T-helper 2 cell (primary cell): ENCODE results near the gene BBS5.
"Not testable (repeated sequence)": the region's sequence is repeated elsewhere in the genome, so short reads cannot be mapped to it uniquely, and the experiment has no call there.

ENCODE experiments used
- DNase-seq, 5 experiments: peaks; one replicate each; pipeline versions ENCODE4 v3.0.0 to v3.0.0-alpha.2; 2012 to 2022

The BBS5 gene

GRCh38 chr2:169490834-169491233, 11.5 kb downstream of the BBS5 start:
- DNase-seq, result no peak

GRCh38 chr2:169491378-169491777, 12.1 kb downstream of the BBS5 start:
- no peak for DNase-seq

GRCh38 chr2:169493360-169493759, 14.1 kb downstream of the BBS5 start:
- no peak for DNase-seq

DNA sequence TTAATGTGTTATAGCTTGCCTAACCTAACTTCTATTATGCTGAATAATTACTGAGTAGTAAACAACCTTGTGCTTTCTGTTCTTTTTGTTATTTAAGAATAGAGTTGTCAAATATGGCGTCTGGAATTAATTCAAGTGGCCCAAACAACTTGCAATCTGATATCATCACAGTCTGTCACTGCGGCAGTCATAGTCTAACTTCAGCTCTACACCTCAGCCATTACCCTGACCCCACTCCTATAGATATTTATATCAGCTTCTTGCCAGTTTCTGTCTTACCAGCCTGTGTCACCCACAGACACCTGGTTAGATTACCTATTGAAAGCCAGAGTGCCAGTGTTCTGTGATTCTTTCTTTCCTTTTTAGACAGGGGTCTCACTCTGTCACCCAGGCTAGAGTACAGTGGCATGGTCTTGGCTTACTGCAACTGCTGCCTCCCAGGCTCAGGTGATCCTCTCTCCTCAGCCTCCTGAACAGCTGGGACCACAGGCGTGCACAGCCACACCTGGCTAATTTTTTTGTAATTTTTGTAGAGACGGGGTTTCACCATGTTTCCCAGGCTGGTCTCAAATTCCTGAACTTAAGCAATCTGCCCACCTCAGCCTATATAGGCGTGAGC, 16.1 kb downstream of the BBS5 start:
- DNase-seq, result no peak

- no peak for DNase-seq
Measured at GRCh38 chr2:169504651-169505050, 25.4 kb downstream of the BBS5 start.

DNA sequence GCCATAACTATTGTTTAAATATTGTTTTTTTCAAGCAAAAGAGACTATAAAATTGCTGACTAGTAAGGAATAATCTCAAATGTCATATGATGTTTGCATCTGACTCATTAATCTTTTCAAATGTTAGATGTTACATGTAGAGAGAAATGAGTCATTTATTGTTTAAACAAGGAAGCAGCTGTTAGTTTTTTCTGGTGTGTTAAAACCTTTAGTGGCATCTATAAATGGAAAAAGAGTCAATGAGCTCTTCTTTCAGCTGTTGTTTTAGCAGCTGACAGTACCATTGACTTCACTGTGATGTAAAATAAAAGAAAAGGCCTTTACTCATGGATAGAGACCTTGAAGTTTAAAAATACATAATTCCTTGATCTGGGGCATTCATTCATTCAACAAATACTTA, 28.4 kb downstream of the BBS5 start:
- peak in 1 of 5 experiments; percentile 15 for DNase-seq

- DNase-seq, result no peak
Measured at GRCh38 chr2:169509298-169509885, 30.1 kb downstream of the BBS5 start, which contains the start of gene KLHL41. Gene KLHL41 (plus strand): TSS chr2:169509702. CDS start chr2:169509779, 77 bp downstream.

- DNase-seq, result no peak
Measured at GRCh38 chr2:169509955-169510354, 30.7 kb downstream of the BBS5 start.

- DNase-seq, result no peak
Measured at GRCh38 chr2:169510496-169510895, 31.2 kb downstream of the BBS5 start.

GRCh38 chr2:169511818-169512217, 32.5 kb downstream of the BBS5 start:
- DNase-seq, result no peak

GRCh38 chr2:169512525-169512924, 33.2 kb downstream of the BBS5 start:
- DNase-seq, result no peak

GRCh38 chr2:169513094-169513493, 33.8 kb downstream of the BBS5 start:
- no peak for DNase-seq

DNA sequence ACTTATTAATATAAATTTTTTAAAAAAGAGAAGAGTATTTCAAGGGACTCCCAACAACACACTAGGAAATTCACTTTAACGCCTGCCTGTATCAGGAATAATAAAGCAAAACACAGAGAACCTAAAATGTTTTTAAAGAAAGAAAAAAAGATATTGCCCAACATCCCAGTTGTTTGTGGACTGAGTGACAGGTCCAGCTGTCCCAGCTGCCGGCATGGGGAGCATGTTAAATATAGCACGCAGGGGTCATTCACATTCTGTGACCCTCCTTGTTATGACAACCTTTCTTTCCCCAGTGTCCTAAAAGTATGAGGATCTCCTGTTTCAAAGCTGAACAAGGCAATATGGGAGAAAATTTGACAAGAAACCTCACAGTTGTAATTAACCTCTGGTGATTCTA, 34.6 kb downstream of the BBS5 start:
- no peak for DNase-seq

GRCh38 chr2:169514758-169515157, 35.5 kb downstream of the BBS5 start:
- DNase-seq, result not testable (repeated sequence)

DNA sequence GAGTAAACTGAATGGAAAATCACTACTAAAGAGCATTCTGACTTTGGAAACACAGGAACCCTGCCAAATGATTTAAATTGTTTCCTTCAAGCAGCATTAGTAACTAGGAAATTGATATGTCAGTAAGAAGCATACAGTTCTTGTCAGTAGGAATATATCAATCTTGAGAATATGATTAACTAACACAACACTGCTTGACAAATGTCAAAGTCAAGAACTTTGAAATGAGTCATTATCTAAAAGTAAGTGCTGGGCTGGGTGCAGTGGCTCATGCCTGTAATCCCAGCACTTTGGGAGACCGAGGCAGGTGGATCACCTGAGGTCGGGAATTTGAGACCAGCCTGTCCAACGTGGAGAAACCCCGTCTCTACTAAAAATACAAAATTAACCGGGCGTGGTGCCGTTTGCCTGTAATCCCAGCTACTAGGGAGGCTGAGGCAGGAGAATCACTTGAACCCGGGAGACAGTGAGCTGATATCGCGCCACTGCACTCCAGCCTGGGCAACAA, 37.2 kb downstream of the BBS5 start:
- not testable (repeated sequence) for DNase-seq

DNA sequence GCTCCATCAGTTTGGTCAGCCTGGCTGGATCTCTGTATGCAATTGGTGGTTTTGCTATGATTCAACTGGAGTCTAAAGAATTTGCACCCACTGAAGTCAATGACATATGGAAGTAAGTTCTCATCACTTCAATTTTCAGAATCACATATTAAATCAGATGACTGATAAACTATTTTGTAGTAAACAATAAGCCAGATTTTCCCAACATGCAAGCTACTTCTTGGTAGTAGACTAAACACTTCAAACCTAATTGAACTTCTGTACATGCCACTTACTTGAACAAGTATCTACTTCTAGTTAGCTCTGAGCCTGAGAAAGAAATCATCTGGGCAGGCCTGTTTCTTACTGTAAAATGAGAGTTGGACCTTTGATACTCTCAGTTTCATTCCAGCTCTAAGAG, 41.6 kb downstream of the BBS5 start:
- DNase-seq, result no peak

- DNase-seq, result no peak
Measured at GRCh38 chr2:169523681-169524080, 44.4 kb downstream of the BBS5 start.

GRCh38 chr2:169525434-169525833, 46.1 kb downstream of the BBS5 start:
- no peak for DNase-seq

DNA sequence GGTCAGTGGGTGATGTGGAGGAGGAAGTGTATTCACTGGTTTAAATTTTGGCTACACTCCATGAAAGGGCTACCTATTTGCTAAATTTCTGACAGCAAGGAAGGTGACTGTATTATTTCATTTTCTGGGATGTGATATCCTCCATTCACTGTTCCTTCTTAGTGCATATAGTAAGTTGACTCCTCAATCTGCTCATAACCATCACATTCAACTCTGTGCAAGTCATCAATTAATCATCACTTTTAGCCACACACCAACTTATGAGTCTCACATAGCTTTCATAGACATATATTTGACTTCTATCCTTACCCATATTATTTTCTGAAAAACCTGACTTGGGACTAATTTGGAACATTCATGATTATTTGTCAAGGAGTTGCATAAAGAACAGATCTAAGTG, 47.2 kb downstream of the BBS5 start:
- no peak for DNase-seq

DNA sequence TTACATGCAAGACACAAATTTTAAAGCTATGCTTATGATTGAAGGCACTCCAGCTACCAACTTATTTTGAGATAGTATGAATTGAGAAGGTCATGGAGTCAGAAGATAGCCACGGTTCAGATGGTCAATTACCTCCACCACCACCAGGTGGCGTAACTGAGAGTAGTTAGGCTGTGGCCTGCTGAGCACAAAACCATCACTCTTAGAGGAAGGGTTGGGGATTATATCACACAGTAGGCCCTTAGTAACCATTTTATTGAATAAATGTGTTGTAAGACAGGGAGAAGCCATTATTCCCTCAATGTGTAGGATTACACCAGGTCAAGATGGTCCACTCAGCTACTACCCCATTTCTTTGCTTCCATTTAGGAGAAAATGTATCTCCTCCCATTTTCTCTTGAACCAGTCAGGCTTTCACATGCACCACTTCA, 49.0 kb downstream of the BBS5 start:
- DNase-seq, result peak; percentile 27 to 75 (median 58)

DNA sequence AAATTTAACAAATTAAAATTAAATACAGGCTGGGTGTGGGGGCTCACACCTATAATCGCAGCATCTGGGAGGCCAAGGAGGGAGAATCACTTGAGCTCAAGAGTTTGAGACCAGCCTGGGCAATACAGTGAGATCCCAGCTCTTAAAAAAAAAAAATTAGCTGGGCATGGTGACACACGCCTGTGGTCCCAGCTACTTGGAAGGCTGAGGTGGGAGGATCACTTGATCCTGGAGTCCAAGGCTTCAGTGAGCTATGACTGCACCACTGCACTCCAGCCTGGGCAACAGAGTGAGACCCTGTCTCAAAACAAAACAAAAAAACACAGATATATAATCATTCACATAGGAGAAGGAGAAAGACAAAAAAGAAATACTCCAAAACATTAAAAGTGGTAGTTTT, 60.2 kb downstream of the BBS5 start:
- not testable (repeated sequence) for DNase-seq

DNA sequence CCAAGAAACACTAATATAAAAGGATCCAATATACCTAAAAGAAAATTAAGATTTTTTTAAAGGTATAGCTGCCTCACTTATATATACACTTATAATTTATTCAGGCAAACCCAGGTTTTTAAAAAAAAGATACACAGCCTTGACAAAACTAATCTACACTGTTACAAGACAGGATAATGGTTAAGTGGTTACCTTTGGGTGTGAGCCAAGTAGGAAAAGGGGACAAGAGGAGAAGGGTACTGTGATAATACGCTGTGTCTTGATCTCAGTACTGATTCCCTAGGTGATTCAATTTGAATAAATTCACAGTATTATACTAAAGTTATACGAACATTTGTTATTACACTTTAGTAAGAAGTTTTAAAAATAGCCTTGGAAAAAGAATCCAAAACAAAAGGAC, 60.9 kb downstream of the BBS5 start:
- no peak for DNase-seq

DNA sequence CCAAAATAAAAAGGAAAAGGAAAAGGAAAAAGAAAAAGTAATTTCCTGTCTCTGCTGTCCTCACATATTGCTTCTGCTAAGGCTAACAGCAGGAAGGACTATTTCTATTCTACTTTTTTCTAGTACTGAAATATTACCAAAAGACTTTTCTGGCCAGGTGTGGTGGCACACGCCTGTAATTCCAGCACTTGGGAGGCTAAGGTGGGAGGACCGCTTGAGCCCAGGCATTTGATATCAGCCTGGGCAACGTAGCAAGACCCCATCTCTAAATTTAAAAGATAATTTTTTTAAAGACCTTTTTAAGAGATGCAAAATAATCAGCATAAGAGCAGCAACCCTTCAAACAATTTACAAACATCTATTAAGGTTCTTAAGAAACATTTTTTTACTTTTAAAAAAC, 63.1 kb downstream of the BBS5 start:
- no peak for DNase-seq

DNA sequence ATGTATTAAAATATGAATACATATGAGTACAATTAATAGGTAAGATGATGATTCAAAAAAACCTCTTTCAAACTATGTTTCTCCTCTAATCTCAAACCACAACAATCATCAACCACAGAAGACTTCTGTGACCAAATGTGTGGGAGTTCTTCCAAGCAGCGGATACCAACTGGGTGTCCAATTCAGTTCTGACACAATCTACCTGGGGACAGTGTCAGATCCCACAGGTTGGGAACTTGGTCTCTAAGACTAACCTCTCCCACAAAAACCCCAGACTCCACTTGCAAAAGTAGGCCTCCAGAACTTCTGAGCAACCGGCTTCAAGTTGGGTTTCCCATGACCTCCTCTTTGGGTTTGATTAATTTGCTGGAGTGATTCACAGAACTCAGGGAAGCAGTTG, 67.5 kb downstream of the BBS5 start:
- no peak for DNase-seq
